ENCODE results near the gene RAET1E.

RAET1E gene

DNA sequence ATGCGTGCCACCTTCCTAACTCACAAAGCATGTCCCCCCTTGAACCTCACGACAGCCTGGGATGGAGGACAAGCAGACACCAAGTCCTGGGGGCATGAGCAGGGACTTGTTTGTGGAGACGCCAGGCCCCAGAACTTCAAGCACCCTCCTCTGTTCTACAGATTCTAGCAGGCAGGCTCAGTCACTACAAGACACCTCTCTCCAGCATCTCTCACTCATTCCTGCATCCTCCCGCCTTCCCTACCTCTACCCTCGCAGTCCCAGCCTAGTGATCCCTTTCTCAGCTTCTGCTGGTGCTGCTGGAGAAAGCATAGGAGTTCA, 37.4 kb downstream of the RAET1E start:
- H3K4me3 ChIP-seq (ENCODE audit: low read depth, low read length), result no peak overlapping the region
- ChIA-PET POLR2A (no interaction called here), CTCF (interaction anchor here (2.0 to 8.0 kb wide), 3 partner anchors 13 to 25 kb away, joined by 8 to 61 read pairs (median 10); no protein-coding TSS in a partner anchor)
- DNase-seq (ENCODE audit: low read depth, low spot score), result no peak
- TF ChIP-seq, protein P1, sequence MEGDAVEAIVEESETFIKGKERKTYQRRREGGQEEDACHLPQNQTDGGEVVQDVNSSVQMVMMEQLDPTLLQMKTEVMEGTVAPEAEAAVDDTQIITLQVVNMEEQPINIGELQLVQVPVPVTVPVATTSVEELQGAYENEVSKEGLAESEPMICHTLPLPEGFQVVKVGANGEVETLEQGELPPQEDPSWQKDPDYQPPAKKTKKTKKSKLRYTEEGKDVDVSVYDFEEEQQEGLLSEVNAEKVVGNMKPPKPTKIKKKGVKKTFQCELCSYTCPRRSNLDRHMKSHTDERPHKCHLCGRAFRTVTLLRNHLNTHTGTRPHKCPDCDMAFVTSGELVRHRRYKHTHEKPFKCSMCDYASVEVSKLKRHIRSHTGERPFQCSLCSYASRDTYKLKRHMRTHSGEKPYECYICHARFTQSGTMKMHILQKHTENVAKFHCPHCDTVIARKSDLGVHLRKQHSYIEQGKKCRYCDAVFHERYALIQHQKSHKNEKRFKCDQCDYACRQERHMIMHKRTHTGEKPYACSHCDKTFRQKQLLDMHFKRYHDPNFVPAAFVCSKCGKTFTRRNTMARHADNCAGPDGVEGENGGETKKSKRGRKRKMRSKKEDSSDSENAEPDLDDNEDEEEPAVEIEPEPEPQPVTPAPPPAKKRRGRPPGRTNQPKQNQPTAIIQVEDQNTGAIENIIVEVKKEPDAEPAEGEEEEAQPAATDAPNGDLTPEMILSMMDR (IDR thresholded peaks at IDR 0.05; ENCODE audit: insufficient read depth, low read length, missing control alignments), result no peak

DNA sequence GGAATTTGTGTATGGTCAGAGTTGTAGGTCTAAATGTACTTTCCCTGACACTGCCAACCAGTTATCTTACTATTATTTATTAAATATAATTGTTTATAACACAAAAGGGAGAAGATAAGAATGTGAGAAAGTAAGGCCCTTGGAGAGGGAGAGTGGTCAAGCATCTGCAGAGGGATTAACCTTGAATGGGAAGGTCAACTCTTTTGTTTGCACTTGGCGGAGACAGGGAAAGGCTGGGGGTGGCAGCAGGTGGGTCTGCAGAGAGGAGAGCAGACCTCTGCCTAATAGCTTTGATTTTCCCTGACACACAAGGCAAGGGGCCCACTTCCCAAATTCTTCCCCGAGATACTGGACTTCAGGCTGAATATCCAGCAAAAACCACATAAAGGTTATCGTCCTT, 38.0 kb downstream of the RAET1E start:
- ChIA-PET POLR2A (no interaction called here), CTCF (interaction anchor here (2.7 to 8.0 kb wide), 2 partner anchors 13 to 24 kb away, joined by 8 to 61 read pairs; no protein-coding TSS in a partner anchor)
- TF ChIP-seq, protein P1 (IDR thresholded peaks at IDR 0.05; ENCODE audit: insufficient read depth, low read length, missing control alignments), result no peak
- no peak overlapping the region for H3K4me3 ChIP-seq (ENCODE audit: low read depth, low read length)
- no peak for DNase-seq (ENCODE audit: low read depth, low spot score)

DNA sequence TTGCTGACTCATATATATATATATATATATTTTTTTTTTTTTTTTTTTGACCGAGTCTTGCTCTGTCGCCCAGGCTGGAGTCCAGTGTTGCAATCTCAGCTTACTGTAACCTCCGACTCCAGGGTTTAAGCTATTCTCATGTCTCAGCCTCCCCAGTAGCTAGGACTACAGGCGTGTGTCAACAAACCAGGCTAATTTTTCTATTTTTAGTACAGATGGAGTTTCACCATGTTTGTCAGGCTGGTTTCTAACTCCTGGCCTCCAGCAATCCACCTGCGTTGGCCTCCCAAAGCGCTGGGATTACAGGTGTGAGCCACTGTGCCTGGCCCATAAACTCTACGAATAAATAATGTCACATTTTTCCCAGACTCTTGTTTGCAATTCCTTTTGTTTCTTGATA, 38.5 kb downstream of the RAET1E start:
- CTCF ChIA-PET, result interaction anchor here (1.1 to 8.0 kb wide), 3 partner anchors 23 to 26 kb away, joined by 3 to 61 read pairs (median 4); no protein-coding TSS in a partner anchor
- TF ChIP-seq, protein P1 (IDR thresholded peaks at IDR 0.05; ENCODE audit: insufficient read depth, low read length, missing control alignments), result no peak
- peak; percentile 84 for DNase-seq (ENCODE audit: low read depth, low spot score)
- POLR2A ChIA-PET, result interaction anchor here (0.9 kb wide), 1 partner anchor 12 kb away, joined by 6 read pairs; no protein-coding TSS in a partner anchor
- H3K4me3 ChIP-seq (ENCODE audit: low read depth, low read length), result no peak overlapping the region

DNA sequence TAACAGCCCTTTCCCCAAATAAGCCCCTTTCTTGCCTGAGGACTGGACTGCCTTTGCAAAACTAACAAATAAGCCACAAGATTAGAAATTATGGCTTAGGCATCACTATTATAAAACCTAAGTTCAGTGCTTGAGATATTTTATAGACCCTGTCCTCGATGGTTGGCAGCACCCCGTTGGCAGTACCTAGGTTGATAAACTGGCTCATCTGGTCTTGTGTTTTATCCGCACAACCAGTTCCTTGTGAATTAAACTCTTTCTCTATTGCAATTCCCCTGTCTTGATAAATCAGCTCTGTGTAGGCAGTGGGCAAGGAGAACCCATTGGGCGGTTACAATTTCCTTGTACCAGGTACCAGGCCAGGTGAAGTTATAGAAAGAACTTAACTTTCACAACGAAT, 40.4 kb downstream of the RAET1E start:
- POLR2A ChIA-PET, result no interaction called here
- H3K4me3 ChIP-seq (ENCODE audit: low read depth, low read length), result peak overlapping the region; percentile 59; the same call in 1 of the 2 replicates
- TF ChIP-seq, protein P1 (IDR thresholded peaks at IDR 0.05; ENCODE audit: insufficient read depth, low read length, missing control alignments), result no peak
- no peak for DNase-seq (ENCODE audit: low read depth, low spot score)
- CTCF ChIA-PET, result interaction anchor here (1.6 to 1.9 kb wide), 3 partner anchors 17 to 23 kb away, joined by 3 to 10 read pairs (median 6); no protein-coding TSS in a partner anchor

DNA sequence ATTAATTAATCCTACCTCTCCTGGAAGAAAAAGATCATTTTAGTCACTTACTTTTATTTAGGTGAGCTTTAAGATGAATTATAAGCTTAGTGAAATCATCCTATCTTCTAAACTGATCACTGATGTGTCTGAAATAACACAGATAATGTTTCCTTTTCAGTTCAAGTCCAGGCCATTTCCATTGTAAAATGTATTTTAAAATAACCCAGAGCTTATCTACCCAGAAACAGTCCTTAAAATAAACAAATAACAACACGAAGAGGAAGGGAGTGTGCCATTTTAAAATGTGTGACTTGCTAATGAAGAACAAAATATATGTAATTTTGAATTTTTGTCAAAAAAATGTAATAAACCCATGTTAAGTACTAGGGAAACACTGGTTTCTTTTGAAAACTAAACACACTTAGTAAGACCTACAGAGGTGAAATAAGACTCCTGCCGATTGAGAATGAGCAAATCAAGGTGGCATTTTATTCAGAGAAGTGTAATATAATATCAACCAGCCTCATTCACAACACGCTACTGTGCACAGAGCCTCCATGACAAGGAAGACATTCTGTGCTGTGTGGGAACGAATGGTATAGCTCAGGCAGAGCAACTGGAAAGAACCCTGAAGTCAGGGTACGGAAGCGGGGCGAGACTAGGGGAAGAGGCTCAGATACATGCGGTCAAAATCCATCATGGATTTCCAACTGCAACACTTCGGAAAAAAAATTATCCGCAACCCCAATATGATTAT, 41.5 kb downstream of the RAET1E start:
- POLR2A ChIA-PET, result no interaction called here
- TF ChIP-seq, protein P1 (IDR thresholded peaks at IDR 0.05; ENCODE audit: insufficient read depth, low read length, missing control alignments), result no peak
- CTCF ChIA-PET, result interaction anchor here (0.9 to 1.9 kb wide), 4 partner anchors 9 to 22 kb away, joined by 3 to 10 read pairs (median 5); no protein-coding TSS in a partner anchor
- peak overlapping the region; percentile 59 for H3K4me3 ChIP-seq (ENCODE audit: low read depth, low read length)
- no peak for DNase-seq (ENCODE audit: low read depth, low spot score)

DNA sequence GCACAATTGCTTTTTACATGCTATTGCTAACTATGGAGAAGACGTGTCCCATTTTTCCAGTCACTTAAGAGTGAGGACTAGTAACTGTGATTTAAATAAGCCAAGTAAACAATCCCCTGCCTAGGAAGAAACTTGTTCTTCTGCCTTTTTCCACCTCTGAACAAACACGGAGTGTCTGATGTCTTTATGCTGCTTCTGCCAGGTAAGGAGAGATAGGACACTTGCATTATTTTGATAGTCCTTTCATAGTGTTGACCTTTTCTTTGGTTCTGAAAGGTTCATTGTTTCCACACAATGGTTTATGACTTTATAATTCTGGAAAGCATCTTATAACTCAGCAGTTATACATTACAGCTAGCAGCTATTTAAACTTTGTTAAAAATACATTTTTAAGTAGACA, 42.2 kb downstream of the RAET1E start:
- ChIA-PET CTCF (interaction anchor here (0.9 to 1.9 kb wide), 3 partner anchors 9 to 22 kb away, joined by 3 to 10 read pairs (median 4); no protein-coding TSS in a partner anchor), POLR2A (no interaction called here)
- no peak for DNase-seq (ENCODE audit: low read depth, low spot score)
- H3K4me3 ChIP-seq (ENCODE audit: low read depth, low read length), result peak overlapping the region; percentile 59
- TF ChIP-seq, protein P1 (IDR thresholded peaks at IDR 0.05; ENCODE audit: insufficient read depth, low read length, missing control alignments), result no peak

Data from AG04449 (cell line).